PC-9 (cell line): ENCODE data around the gene ZMYM2.

Experiments used
- CTCF ChIP-seq: fragments of 200-600 bp; sonication (generic); conservative IDR thresholded peaks from 2 replicates; pipeline ENCODE4 v1.6.1; 2017; ENCODE audit warnings: mixed run types, antibody characterized with exemption, mild to moderate bottlenecking, moderate library complexity
- EZH2 ChIP-seq: fragments of 200-600 bp; sonication (generic); IDR thresholded peaks from 2 replicates; pipeline ENCODE4 v1.8.0; 2017; ENCODE audit warnings: antibody characterized with exemption, low read depth

- TF ChIP-seq CTCF (no peak), EZH2 (no peak)
These were observed 92.8 kb downstream of the ZMYM2 start for GRCh38 chr13:20051366-20051765.
